Breast epithelium (tissue), 3 donors: Measurements from ENCODE around the gene PIGH.

Experiments used
- POLR2A ChIP-seq: fragments of 450-650 bp; IDR thresholded peaks from one replicate; pipeline ENCODE4 v1.6.1; 2016; ENCODE audit warnings: antibody characterized with exemption, mild to moderate bottlenecking, moderate library complexity
- POLR2AphosphoS5 ChIP-seq, 3 donors: sonication (generic); formaldehyde crosslinking; IDR thresholded peaks; one replicate each; pipeline ENCODE4 v1.6.1; 2017; ENCODE audit warnings: antibody characterized with exemption in 3 of 3
- TF ChIP-seq, protein P1 (sequence below), 3 donors: fragments of 450-650 bp; IDR thresholded peaks; one replicate each; pipeline ENCODE4 v1.5.1; 2016 to 2017; ENCODE audit warnings: antibody characterized with exemption in 3 of 3, mild to moderate bottlenecking in 3 of 3, moderate library complexity in 3 of 3

DNA sequence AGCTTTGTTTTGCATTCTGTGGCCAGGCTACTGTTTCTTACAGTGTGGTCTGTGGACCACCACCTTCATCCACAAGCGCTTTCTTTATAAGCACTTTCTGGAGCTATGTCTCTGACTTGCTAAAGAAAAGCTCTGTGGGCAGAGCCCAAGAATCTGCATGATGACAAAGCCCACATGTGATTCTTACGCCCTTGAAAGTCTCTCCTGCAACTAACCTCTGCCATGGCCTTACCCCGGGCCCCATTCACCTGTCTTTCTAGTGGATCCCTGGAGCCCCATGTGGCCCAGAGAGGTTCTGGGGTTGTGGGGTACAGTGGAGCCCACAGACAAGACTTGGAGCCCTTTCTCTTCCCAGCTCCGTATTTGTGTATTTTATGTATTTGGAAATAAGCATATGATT is 50.3 kb downstream of the PIGH start:
- TF ChIP-seq POLR2AphosphoS5 (IDR thresholded peaks at IDR 0.05) (no peak), POLR2A (no peak)
- TF ChIP-seq, protein P1, sequence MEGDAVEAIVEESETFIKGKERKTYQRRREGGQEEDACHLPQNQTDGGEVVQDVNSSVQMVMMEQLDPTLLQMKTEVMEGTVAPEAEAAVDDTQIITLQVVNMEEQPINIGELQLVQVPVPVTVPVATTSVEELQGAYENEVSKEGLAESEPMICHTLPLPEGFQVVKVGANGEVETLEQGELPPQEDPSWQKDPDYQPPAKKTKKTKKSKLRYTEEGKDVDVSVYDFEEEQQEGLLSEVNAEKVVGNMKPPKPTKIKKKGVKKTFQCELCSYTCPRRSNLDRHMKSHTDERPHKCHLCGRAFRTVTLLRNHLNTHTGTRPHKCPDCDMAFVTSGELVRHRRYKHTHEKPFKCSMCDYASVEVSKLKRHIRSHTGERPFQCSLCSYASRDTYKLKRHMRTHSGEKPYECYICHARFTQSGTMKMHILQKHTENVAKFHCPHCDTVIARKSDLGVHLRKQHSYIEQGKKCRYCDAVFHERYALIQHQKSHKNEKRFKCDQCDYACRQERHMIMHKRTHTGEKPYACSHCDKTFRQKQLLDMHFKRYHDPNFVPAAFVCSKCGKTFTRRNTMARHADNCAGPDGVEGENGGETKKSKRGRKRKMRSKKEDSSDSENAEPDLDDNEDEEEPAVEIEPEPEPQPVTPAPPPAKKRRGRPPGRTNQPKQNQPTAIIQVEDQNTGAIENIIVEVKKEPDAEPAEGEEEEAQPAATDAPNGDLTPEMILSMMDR (IDR thresholded peaks at IDR 0.05) = no peak
